H54 (cell line): ENCODE results near the gene GPC1.

Experiments used
- DNase-seq: peaks from one replicate; pipeline ENCODE4 v3.0.0; 2011; ENCODE audit warnings: low spot score, mixed read lengths; ENCODE audit not compliant: insufficient read length
- FAIRE-seq: peaks from 3 replicates; lab custom pipeline; 2011; peaks lifted over from hg19 to GRCh38; lab: Jason Lieb, UNC
- POLR2A ChIP-seq: IDR thresholded peaks from 2 replicates; pipeline ENCODE4 v1.6.1; 2011; ENCODE audit warnings: low read depth, mild to moderate bottlenecking, low read length

The GPC1 gene

GRCh38 chr2:240412975-240413812 is 22.3 kb upstream of the GPC1 start:
- FAIRE-seq (no peak), DNase-seq (no peak)
- TF ChIP-seq POLR2A = no peak

- FAIRE-seq (no peak), DNase-seq (no peak)
- TF ChIP-seq POLR2A = no peak
These were observed 21.5 kb upstream of the GPC1 start for GRCh38 chr2:240413813-240414429.

GRCh38 chr2:240416821-240417220 is 18.6 kb upstream of the GPC1 start:
- no peak for DNase-seq
- FAIRE-seq = no peak
- TF ChIP-seq POLR2A = no peak

- DNase-seq (no peak), FAIRE-seq (no peak)
- TF ChIP-seq POLR2A = no peak
These were observed 17.2 kb upstream of the GPC1 start for GRCh38 chr2:240418311-240418710.

GRCh38 chr2:240419271-240419670 is 16.2 kb upstream of the GPC1 start:
- no peak for TF ChIP-seq POLR2A
- DNase-seq = no peak
- FAIRE-seq = no peak

- DNase-seq (no peak), FAIRE-seq (no peak)
- TF ChIP-seq POLR2A = no peak
These were observed 15.7 kb upstream of the GPC1 start for GRCh38 chr2:240419723-240420122.

GRCh38 chr2:240420206-240421104 is 15.0 kb upstream of the GPC1 start:
- DNase-seq (no peak), FAIRE-seq (no peak)
- no peak for TF ChIP-seq POLR2A

- no peak for TF ChIP-seq POLR2A
- no peak for DNase-seq
- no peak for FAIRE-seq
These were observed 14.1 kb upstream of the GPC1 start for GRCh38 chr2:240421381-240421780.

GRCh38 chr2:240422658-240423329 is 12.7 kb upstream of the GPC1 start:
- DNase-seq = no peak
- TF ChIP-seq POLR2A = no peak
- no peak for FAIRE-seq

GRCh38 chr2:240423788-240424191 is 11.7 kb upstream of the GPC1 start:
- no peak for TF ChIP-seq POLR2A
- DNase-seq = no peak
- no peak for FAIRE-seq

GRCh38 chr2:240424341-240425235 is 10.9 kb upstream of the GPC1 start:
- FAIRE-seq = no peak
- TF ChIP-seq POLR2A = no peak
- no peak for DNase-seq

GRCh38 chr2:240425236-240425615 is 10.2 kb upstream of the GPC1 start:
- no peak for TF ChIP-seq POLR2A
- FAIRE-seq (no peak), DNase-seq (no peak)
